HG03135 (cell line): ENCODE data around the gene HOXB6.

Experiments
- ATAC-seq: cut with Tn5 transposase; IDR thresholded peaks from one replicate; pipeline ENCODE4 v1.9.1; 2021; ENCODE audit warnings: mild to moderate bottlenecking, moderate library complexity; ENCODE audit not compliant: unreplicated experiment

Gene HOXB6

DNA sequence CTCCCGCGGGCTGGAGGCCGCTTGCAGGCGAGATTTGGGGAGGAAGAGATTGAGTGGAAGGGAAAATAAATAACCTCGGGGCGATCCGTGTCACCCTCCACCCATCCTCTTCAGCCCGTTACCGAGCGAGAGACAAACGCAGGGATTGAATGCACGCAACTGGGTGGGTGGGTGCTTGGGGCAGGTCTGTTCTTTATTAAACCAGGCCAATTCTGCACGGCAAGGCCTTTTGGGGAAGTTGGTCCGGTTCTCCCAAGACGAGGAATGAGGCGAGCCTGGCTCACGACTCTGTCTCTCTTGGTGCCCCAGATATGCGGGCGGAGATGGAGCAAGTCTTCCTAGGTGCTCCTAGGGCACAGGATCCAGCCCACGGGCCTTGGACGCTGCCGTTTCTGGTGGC is 6.4 kb upstream of the HOXB6 start:
- no peak for ATAC-seq

DNA sequence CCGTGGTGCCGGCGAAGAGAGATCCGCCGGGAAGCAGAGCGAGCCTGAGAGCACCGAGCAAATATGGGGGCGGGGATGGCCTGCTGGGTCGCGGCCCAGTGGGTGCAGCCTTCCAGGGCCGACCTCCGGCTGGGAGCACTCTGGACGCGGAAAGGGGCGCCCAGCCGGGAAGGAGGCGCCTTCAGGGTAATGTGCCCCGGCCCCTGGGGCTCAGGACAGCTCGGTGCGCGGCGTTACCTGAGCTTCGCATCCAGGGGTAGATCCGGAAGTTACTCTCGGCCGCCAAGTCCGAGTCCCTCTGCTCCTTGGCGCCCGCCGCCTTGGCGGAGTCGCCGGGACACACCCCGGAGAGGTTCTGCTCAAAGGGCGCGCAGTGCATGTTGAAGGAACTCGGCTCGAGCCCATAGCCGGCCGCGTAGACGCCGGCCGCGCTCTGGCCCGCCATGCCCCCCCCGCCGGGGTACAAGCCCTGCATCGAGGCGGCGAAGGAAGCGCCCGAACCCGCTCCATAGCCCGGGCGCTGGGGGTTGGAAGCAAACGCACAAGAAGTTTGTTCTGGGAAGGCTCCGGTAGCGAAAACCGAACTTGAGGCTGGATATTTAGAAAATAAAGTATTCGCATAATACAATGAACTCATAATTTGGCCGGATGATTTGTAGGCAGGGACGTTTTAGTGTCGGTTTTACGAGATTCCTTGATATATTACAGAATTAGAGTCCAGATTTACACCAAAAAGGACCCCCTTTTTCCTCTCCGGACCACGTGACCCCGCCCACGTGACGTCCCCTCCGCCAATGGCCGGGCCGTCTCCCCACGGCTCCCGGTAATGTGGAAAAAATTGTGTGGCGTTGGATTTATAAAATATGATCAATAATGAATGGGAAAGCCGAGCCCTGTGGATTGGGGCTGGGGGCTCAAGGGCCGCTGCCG is 5.8 kb upstream of the HOXB6 start, which contains the start of gene HOXB7:
HOXB7 (minus strand) TSS at position 736 of the 930 bp plus-strand sequence; CDS start at position 637, 99 bp downstream.
- no peak for ATAC-seq

DNA sequence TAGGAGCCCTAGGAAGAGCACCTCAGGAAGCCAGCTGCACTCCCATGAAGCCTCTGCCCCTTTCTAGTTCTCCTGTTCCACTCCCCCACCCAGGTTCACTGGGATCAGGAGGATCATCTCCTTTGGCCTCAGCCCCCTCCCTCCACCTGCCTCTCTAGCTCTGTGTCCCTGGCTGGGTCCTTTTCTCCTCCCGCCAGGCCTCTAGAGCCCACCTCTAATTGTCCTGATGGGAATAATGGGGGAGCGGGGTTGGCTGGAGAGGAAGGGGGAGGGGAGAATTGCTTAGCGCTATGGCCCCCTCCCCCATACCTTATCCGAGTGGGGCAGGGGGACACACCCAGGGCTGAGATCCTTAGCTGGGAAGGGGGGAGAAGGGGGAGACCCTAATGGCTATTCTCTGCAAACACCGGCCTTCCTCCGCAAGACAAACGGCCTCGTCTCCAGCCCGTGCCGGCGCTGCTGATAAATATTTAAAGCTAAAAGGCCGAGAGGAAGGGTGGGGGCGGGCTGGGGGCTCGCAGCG is 5.0 kb upstream of the HOXB6 start:
- ATAC-seq: no peak

DNA sequence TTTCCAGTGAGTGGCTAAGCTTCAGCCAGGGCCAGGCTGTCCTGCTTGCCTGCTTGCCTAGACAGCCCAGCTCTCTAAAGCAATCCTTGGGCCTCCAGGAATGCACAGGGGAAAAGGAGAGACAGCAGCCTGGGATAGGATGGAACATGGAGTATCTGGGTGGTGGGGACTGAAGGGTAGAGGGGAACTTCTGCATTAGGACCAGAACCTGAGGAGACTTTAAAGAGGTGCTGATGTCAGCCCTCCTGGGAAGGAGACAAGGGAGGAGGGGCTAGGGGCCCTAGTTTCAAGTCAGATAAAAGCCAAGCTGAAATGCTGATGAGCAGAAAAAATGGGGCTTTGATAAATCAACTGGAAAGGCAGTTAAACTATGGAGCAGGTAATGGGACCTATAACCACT is 4.2 kb upstream of the HOXB6 start:
- no peak for ATAC-seq

DNA sequence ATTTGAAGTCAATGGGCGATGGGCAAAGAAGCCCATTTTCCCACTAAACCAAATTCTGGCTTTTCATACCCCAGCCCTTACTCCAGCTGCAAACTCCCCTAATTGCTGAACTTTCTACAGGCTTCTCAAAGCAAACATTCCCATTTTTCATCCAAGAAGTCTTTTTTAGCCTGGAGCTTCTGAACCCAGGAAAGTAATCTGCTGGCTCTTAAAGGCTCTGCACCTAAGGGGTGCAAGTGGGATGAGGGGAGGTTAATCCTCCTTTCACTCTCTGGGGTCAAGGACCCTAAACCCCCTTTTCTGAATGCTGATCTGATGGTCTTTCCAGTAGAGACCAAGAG is 3.7 kb upstream of the HOXB6 start:
- no peak for ATAC-seq

DNA sequence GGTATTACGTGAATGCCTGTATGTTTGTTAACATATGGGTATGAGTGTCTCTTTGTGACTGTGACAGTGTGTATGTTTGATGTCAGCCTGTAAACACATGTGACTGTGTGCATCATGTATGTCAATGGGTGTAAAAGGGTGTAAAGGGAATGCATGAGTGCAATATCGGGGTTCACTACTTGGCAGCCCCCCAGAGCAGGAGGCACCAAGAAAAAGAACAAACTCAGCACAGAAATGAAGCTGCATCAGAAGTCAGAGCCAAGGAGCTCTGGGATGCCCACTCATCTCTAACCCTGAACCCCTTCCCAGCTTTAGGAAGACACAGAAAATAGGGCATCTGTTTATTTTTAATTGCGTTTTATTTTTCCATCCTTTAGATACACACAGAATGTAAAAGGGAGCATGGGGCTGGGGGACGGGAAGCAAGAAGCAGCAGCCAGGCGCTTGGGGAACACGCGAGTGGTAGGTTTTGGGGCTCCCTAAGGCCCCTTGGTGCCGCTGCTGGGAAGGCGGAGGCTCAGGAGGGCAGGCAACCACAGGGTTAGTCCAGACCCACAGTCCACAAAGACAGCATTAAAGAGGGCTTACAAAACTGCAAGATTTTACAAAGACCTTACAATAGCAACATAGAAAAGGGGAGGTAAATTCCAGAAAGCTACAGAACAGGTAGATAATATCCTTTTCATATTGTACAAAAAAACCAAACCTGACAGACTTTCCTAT is 2.3 kb upstream of the HOXB6 start:
- ATAC-seq: no peak

DNA sequence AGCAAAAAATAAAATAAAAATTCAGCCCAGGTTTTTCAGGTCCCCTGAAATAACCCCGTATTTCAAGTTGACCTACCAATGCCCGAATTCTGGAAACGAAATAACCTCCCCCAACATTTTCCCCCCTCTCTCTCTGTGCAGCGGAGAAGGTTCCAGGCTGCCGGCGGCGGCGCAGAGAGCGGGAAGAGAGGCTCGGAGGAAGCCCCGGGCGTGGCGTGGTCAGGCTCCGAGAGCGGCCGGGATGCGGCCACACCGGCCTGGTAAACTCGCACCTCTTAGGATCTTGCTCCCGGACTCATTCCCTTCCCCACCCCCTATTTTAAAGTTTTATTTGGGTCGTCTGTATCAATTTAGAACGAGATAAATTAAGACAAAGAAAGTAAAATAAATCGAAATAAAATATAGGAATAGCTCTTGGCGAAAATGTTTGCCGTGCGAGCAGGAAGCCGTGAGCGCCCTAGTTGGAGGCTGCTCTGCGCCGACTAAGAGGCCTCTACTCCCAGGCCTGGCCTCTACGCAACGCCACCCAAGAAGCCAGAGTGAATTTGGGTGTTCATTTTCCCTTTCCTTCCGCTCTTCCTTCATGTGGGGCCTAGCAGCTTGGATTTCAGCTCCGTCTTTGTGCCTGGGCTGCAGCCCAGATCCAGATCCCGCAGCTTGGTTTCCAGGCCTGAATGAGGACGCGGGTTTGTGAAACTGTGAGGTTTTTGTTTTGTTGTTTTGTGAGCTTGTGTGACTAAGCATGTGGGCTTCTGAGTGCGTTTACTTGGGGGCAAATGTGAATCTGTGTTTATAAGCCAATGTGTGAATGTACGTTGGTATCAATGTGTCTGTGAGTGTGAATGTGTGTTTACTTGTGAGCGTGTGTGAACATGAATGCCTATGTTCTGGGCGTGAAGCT is 1.5 kb upstream of the HOXB6 start:
- ATAC-seq: no peak

DNA sequence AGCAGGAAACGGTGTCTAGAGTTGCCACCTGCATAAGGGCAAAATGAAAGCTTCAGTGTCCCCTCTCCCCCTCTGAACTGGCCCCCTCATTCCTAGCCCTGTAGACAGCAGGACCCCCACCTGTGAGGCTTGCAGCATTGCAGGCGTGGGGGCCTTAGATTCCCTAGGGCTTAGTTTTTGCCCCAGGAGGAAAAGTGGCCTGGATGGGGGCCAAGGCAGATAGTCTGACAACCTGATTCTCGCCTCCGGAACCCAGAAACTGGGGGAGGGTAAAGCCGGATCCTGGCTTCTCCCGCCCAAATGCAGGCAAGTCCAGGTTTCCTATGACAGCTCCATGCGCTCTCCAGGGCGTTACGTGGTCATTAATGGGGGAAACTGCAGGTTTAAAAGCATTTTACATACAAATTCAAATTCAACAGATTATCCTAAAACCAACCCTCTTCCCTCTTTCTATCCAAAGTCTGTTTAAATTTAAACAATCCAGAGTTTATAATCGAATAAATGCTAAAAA is 678 bp upstream of the HOXB6 start:
- no peak for ATAC-seq

DNA sequence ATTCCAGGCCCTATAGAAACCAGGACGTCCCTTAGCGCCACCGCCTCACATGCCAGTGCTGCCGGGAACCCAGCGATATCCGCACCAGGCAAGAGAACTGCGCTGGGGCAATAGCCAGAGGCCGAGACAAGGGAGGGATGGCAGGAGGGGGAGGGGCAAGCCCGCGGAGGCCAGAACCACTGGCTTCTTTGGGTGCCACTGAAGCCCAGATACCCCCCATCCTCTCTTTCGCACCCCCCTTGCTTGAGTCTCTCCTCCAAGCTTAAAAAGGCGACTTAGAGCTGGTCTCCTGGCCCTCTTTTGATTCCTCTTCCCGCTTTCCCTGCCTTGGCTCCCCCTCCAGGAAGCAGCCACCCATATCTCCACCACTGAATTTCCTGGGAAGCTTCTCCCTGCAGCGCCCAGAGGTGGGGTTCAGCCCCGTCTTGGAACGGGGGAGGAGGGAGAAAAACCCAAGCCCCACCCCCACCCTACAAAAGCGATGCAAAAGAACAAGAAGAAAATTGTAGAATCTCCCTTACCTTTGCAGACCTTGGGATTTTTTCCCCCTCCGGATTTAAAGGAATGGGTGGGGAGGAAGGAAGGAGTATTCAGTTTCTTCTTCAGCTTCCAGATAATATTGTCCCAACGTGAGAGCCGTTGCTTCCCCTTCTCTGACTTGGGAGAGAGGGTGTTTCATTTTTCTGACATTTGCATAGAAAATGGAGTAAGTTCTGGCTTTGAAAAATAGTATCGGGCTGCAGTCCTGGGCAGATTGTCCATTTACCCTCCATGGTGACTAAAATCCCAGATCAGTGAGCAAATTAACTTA is 622 bp downstream of the HOXB6 start:
- ATAC-seq: no peak

DNA sequence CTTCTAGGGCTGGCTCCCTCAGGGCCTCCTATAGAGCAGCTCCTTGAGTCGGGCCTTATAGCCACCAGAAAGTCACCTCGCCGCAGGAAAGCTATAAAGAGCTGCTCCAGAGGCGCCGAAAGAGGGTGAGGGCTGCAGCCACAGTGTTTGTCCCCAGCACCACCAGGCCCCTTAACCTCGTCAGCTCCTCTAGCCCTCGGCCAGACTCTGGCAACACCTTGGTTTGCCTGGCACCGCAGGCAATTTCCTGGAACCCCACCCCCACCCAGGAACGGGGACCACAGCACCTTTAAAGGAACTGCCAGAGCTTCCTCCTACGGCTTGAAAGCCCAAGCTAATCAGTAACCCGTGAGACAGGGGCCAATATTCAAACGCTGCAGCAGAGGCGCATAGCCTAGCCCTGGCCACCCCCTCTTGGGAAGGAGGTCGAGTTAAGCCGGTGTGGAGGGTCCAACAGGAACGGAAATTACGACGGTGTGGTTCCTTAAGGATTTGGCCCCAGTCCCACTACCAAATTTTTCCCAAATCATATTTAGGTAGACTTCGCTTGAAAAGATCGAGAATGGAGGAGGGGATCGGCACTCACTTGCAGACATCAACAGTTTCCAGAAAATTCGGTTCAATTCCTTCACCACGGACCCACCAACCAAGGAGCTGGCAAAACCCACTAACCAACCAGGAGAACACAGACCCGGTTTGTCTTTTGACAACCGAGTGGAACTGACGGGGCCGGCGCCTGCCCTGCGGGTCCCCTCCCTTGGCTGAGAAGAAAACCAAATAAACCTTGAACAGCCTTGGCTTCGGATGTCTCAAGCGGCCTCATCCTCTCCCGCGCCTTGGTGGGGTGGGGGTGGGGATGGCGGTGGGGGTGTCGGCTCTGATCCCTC is 3.0 kb downstream of the HOXB6 start:
- ATAC-seq: no peak

DNA sequence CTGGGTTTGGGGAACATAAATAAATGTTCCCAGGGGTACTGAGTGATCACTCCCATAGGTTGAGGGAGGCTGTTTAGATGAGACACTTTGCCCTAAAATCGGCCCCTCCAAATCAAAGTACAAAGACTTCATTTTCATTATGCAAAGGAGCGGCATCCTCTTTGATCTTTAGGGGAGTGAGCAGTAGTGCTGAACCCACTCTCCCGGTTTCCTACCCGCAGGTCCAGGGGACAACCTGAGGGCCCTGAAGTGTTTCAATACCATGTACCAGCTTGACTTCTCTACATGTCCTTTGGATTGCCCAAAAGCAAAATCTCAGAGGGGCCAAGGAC is 3.6 kb downstream of the HOXB6 start:
- no peak for ATAC-seq

DNA sequence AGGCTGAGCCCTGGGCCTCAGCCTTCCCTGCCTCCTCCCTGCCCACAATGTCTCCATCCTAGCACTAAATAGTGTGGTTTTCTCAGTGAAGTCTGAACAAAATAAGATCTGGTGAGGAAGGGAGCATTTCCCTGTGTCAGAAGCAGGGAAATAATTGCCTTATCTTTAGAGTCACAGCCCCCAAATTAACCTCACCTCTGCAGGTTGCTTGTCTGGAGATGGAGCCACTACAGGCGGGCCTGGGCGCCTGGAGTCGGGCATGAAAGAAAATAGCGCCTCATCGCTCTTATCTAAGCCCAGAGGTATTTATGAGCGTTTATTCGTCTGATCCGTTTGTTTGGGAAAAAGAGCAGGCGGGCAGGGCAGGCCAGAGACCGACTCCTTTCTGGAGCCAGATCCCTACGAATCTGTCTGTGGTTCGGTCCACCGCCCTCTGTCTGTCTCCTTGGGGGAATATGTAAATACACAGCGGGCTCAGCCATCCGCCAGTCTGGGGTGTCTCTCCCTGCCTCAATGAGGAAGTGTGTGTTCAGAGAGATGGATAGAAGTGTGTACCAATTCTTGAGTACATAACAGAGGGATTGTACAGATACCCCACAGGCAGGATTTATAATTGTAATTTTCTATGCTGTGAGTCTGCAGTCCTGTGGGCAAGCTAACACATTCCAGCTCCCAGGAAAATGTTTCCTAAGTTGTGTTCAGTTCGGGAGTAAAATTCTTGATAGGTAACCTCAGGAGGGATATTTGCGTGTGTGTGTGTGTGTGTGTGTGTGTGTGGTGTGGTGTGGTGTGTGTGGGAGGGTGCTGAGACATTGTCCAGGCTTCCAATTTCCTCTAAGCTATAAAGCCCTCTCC is 4.3 kb downstream of the HOXB6 start:
- no peak for ATAC-seq

DNA sequence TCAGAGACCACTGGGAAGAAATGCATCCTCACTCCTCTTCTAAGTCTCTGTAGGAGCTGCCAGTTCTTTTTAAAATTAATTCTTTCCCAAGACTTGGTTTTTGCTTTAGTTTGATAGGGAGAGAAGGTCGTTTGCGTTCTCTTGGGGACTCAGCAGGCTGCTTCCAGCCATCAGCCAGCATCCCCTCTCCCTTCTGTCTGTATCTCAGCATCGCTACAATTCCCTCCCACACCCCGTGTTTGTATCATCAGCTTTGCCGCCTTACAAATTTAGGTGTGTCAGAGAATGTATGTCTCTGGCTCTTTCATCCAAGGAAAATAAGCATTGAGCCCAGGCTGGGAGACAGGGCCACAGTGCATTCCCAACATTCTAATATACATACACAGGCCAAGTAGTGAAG is 5.4 kb downstream of the HOXB6 start:
- no peak for ATAC-seq

DNA sequence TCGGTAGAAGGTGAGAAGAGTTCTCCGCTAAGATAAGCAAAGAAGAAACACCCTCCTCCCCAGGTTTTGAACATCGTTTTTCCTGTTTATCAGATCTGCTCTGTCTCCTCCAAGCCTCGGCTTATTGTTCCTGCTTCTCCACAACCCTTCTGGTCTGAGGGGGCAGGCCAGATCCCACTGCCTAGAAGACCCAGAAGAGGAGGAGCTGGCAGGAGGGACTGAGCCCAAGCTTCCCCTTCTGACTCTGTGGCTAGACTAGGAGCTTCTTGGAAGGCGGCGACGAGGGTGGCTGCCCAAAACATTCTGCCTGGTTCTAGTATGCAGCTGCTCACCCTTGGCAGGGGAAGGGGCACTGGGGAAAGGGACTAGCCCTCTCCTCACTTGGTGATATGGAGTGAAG is 6.0 kb downstream of the HOXB6 start:
- no peak for ATAC-seq

DNA sequence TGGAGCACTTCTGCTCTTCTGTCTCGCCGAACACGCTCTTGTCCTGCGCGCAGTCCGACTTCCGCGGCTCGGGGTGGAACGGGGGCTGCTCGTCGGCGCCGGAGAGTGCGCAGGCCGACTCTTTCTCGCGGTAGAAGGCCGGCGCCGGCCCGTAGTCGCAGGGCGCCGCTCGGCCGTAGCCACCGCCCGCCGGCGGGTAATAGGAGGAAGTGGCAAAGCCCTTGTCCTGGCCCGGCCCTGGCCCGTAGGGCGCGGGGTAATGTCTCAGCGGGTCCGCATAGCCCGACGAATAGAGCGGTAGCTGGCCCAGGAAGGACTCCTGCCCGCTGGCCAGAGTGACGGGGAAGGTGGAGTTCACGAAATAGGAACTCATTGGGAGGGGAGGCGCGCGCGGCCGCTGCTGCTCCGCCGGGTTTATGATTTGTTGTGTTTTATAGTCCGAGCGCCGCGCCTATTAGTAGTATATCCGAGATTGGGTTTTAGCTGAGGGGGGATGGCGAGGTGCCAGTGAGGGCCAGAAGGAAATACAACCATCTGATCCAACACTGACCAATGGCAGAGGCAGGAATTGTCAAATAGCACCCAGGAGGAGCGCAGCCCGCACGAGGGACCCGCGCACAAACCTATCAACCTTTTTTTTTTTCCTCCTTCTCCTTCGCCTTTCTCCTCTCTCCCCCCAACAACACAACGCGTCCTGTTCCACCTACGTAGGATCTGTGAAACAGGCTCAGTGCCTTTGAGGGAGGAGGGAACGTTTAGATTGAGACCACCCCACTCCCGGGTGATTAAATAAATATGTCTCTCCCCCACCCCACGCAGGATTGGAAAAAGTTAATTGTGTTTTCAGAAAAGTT is 6.8 kb downstream of the HOXB6 start:
- no peak for ATAC-seq

DNA sequence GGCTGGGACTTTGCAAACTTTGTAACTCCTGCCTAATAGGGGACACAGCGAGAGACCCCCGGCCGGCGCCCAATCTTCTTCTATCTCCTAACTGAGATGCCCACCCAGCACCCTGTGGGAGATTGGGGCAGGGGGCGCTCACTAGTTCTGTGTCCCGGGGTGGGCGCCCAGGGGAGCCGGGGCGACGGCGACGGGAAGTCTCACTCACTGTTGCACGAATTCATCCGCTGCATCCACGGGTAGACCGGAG is 7.3 kb downstream of the HOXB6 start:
- ATAC-seq: no peak

DNA sequence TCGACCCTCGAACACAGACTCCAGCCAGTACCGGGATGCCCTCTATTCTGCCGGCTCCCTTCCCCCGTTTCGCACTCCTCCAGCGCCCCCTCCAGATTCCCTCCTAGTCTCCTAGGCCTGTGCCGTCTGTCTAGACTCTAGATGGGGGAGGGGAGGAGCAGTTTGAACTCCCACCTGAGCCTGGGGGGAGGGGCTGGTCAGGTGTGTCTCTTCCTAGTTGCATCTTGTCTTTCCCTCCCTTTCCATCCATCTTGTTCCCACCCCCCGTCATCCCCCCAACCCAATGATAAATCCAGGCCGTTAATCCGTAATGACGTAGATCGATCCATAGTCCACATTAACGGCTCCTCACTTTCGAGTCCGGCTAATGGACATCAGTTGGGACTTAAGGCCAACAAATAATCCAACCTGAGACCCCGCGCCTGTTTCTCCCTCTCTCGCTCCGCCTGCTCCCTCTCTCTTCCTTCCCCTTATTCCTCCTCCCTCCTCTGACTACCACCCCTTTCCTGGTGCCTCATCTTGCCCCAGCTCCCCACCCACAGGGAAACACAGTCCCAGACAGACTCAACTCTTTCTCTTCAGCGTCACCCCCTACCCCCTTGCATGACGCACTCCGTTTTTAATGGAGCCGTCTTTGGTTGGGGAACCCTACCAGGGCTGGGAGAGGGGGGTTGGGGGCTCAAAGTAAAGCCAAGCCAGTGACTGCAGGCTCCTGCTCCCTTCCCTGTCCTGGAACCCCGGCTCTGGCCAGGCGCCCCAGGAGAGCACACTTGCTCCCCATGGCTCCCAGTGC is 7.9 kb downstream of the HOXB6 start:
- ATAC-seq: no peak
